ENCODE results near the gene ZSWIM8.

ZSWIM8 gene

GRCh38 chr10:73847031-73847430, 61.6 kb downstream of the ZSWIM8 start:
- DNase-seq = no peak

- DNase-seq = peak; percentile 59
These were observed 63.5 kb downstream of the ZSWIM8 start for GRCh38 chr10:73848821-73849489.

GRCh38 chr10:73850211-73850610, 64.8 kb downstream of the ZSWIM8 start:
- no peak for DNase-seq

GRCh38 chr10:73850863-73851461, 65.6 kb downstream of the ZSWIM8 start:
- DNase-seq = no peak
